GM19351 (cell line): ENCODE measurements around the gene FLII.
"Not testable (repeated sequence)": the region's sequence is repeated elsewhere in the genome, so short reads cannot be mapped to it uniquely, and the experiment has no call there.

Experiments used
- ATAC-seq: cut with Tn5 transposase; IDR thresholded peaks from one replicate; pipeline ENCODE4 v1.9.1; 2021; ENCODE audit warnings: mild to moderate bottlenecking, moderate library complexity; ENCODE audit not compliant: unreplicated experiment

Gene FLII

DNA sequence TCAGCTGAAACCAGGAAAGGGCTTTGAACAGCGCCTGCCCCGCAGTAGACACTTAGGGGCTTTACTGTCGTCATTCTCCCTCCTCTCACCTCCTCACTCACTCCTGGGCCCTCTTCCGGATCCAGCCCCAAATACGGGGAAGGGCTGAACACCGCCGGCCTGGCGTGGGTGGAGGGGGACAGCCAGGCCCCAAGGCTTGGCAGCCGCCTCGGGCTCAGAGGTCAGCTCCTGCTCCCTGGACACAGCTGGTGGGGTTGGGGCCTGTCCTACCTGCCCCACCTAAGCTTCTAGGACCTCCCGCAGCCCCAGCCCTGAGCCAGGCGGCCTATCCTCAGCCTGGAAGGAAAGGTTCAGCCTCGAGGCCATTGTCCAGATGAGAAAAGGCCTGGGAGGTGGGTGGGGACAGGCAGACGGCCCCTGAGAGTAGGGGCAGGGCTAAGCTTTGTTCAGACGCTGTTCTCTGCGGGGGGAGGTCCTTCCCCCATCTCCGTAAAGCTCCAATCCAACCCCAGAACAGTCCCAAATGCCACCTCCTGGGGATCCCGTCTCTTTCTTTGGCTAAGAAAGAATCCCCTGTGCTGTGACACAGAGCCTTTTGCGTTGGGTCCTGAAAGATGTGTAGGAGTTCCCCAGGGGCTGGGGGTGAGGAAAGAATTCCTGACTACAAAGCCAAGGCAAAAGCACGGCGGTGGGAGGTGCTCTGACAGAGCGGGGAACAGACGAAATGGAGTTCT, 34.0 kb downstream of the FLII start:
- ATAC-seq, result no peak

DNA sequence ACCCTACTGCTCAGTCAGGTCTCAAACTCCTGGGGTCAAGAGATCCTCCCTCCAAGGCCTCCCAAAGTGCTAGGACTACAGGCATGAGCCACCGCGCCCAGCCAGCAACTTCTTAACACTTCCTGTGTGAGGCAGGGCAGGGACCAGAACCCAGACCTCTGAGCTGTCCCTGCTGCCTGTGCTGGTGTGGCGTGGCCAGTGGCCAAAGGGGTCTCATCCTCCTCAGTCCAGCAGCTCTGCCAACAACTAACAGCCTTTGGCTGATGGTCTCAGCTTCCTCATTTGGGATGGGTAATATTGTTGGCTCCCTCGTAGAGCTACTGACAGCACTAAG, 34.5 kb downstream of the FLII start:
- no peak for ATAC-seq

DNA sequence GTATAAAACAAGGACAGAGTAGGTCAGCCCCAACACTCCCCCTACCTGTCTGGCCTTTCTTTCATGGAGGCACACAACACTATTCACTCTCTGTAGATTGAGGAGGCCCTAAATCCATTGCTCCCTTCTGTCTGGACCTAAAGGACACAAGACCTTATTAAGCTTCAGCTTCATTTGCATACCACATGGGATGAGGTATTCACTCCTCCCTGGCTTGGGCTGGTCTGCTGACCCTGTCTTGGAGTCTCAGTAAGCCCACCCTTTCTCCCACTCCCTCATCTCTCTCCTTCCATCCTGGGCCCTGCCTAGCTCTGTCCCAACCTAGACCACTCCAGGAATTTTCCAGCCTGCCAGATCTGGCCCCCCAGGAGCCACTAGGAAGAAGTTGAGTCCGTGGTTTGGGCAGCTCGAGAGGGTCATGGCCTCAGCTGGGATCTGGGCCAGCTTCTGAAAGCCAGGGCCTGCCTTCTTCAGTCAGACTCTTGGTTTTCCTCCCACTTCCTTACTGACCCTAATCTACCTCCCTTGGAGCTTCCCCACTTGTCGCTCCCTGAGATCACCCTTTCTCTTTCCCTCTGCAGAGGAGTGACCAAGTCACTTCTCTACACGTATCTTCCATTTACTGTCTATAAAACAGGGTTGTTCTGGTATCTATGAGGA, 39.7 kb downstream of the FLII start:
- no peak for ATAC-seq

DNA sequence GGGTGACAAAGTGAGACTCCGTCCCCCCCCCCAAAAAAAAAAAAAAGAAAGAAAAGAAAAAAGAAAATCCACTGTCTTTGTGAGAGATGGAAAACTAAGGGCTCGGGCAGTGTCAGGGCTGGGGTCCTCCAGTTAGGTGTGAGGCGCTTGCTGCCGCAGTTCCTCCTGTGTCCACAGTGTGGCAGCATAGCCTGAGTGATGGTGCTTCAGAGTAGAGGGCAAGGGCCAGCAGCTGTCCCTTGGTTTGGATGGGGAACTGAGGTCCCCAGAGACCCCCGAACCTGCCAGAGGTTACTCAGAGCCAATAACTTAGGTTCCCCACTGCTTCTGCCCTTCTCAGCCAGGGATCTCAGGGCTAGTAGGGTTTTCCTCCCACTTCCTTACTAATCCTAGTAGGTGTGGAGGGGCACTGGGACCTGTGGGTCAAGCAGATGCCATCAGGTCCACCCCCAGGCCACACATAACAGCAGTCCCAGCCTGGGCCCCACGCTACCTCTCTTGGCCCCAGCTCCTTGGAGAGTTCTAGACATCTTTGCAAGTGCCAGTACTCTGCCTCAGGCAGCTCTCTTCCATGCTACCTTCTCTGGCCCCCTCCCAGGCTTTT, 41.0 kb downstream of the FLII start:
- no peak for ATAC-seq

DNA sequence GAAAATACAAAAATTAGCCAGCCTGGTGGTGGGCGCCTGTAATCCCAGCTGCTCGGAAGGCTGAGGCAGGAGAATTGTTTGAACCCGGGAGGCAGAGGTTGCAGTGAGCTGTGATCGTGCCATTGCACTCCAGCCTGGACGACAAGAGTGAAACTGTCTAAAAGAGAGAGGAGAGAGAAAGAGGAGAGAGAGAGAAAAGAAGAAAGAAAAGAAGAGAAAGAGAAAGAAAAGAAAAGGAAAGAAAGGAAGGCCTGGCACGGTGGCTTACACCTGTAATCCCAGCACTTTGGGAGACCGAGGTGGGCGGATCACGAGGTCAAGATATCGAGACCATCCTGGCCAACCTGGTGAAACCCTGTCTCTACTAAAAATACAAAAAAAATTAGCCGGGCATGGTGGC, 41.6 kb downstream of the FLII start:
- not testable (repeated sequence) for ATAC-seq

DNA sequence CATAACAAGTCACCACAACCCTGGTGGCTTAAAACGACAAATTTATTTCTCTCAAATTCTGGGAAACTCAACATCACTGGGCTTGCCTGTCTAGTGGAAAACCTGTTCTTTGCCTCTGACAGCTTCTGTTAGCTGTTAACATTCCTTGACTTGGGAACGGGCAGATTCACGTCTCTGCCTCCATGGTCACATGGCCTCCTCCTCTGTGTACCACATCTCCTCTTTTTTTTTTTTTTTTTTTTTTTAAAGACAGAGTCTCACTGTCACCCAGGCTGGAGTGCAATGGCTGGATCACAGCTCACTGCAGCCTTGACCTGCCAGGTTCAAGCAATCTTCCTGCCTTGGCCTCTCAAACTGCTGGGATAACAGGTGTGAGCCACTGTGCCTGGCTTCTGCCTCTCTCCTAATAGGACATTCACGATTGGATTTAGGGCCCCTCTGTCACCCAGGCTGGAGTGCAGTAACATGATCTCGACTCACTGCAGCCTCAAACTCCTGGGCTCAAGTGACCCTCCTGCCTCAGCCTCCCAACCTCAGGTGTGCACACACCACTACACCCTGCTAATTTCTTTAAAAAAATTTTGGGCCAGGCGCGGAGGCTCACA, 44.8 kb downstream of the FLII start:
- no peak for ATAC-seq

GRCh38 chr17:18208092-18208491, 50.4 kb downstream of the FLII start:
- no peak for ATAC-seq

DNA sequence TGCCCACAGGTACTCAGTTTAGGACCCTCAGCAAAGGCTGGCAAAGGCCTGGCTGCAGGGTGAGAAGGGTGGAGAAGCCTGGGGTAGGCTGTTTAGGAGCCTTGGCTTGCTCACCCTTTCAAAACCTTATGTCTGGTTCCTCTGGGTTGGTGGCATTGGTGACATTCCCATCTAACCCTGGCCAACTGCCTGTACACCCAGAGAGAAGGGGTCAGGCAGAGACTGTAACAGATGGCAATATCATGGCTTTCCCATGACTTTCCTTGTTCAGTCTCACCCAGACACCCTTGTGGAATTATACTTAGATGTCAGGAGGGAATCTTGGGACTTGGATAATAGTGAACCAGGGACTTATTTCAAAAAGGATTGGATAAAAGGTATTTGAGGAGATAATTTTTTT, 51.6 kb downstream of the FLII start:
- no peak for ATAC-seq

GRCh38 chr17:18205861-18206260, 52.7 kb downstream of the FLII start:
- ATAC-seq, result no peak

DNA sequence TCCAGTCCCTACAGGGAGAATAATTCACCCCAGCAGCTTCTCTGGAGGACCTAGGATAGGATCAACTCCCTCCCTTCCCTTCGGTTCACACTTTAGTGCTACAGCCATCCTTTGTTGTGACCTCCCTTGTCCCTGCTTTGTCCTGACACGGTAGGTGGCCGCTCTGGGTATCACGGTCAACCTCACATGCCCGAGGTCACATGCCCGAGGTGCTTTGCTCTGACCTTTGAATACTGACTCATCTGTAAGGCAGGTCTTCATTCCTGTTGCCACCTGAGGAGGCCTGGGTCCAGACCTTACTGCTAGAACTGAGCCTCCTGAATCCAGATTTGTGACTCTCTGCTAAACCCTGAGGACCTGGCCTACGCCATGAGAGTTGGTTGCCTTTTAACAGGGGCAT, 55.2 kb downstream of the FLII start:
- ATAC-seq, result no peak

DNA sequence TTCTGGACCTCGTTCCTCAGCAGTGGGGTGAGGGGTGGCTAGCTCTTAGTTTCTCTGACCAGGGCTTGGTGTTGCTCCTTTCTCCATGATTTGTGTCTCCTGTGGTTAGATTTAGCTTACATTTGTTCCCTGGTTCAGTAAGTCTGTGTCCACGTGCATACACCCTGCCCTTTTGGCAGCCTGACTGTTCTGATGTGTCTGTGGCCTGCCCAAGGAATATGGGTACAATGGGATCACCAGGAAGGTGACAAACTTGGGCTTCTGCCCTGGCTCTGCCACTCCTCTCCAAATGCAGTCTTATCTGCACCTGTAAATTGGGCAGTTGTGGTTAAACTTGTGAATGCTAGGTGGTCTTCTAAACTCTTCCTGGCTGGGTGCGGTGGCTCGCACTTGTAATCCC, 57.4 kb downstream of the FLII start:
- ATAC-seq, result no peak

- no peak for ATAC-seq
Measured at GRCh38 chr17:18198530-18198929, 60.0 kb downstream of the FLII start.

DNA sequence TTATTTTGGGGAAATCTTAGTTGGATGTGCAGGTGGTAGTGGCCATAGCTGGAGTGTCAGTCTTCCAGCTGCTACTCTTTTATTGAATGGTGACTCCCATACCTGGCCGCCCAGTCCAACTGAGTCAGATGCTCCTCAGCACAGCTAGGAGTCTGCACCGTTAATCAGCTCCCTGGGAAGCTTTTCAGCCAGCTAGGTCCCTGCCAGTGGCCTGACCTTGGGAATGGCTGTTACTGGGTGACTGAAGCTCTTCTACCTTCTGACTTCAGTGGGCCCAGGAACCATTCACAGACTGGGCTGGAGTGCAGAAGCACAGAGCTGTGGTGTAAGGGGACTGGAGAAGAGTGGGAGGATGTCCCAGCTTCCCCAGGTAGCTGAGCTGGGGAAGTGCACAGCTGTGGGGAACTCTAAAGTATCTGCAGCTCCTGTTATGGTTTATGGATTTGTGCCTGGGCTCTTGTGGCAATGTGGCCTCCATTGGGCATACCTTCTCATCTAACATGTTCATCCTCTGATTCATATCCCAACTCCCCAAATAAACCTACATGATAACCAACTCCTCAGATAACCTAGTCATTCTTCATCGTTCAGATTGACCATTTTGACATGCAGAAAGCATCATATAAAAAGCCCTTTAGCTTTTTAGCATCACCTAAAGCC, 60.9 kb downstream of the FLII start:
- ATAC-seq, result no peak

DNA sequence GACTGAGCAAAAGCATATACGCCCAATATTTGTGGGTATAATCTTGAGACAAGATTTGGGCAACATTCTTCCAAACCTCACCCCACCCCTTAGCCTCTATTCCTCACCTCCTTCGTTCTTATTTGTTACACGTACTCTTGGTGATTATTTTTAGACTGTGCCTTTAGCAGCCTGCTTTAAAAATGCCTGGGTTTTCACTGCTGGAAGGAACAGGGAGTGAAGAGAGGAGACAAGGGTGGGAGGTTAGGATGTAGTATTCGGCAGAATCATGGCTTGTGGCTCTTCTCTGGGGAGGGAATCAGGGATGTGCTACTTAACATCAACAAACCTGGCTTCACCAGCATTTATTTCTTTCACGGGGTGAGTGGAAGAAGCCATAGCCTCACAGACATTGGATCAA, 63.3 kb downstream of the FLII start:
- ATAC-seq, result no peak
